Measurements from ENCODE around the gene CCDC102A. TPM values are rescaled to one million over a fixed set of nuclear protein-coding genes. Genes with fewer than 3 reads are reported as not detected.

The CCDC102A gene
- total and polyA plus RNA-seq, 2 of the 13 experiments (the other 11 are each of a cell fraction or from before 2014, with no cell fraction given): 2.1 to 2.8 TPM

DNA sequence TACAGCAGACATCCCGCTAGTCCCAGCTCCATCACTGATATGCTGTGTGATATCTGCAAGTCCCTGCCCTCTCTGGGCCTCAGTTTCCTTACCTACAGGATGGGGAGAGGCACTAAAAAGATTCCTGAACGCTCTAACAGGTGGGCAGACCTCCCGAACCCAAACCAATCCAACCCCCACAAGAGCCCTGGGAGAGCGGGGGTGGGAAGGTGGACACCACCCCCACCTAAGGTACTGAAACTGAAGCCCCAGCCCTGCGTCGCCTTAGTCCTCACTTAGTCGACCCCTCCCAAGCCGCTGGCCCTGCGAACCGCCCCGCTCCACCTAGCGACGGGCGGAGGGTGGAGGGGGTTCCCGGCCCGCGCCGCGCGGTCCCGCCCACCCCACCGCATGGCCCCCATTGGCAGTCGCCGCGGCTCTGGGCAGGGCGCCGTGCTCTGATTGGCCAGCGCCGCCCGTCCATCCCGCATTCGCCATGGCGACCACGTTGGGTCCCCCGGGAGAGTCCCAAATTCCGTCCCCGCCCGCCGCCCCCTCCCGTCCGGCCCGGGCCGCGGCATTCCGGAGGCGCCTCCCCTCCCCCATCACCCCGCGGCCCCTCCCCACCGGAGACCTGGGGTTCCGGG is 578 bp downstream of the CCDC102A start (continued):
- TF ChIP-seq, protein P1, sequence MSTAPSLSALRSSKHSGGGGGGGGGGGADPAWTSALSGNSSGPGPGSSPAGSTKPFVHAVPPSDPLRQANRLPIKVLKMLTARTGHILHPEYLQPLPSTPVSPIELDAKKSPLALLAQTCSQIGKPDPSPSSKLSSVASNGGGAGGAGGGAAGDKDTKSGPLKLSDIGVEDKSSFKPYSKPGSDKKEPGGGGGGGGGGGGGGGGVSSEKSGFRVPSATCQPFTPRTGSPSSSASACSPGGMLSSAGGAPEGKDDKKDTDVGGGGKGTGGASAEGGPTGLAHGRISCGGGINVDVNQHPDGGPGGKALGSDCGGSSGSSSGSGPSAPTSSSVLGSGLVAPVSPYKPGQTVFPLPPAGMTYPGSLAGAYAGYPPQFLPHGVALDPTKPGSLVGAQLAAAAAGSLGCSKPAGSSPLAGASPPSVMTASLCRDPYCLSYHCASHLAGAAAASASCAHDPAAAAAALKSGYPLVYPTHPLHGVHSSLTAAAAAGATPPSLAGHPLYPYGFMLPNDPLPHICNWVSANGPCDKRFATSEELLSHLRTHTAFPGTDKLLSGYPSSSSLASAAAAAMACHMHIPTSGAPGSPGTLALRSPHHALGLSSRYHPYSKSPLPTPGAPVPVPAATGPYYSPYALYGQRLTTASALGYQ (CRISPR knock-in tag; IDR thresholded peaks at IDR 0.05): no peak

- in situ Hi-C loops (cut with HindIII; ENCODE audit: extremely low pct_ligation_motif_present, low pct_unique_long_range_greater_than_20kb) (no loop called here), intact Hi-C loops (cut with micrococcal nuclease; ENCODE audit: unreplicated experiment) (no loop called here)
- no peak overlapping the region for H3K27ac ChIP-seq (ENCODE audit: extremely low read length, insufficient read depth, low read length)
- ATAC-seq (0 out of 3 replicates have a peak, but pooled peaks have one; percentile 1), DNase-seq (ENCODE audit: low spot score) (no peak), FAIRE-seq (no peak)
- H3K4me3 ChIP-seq (replicated peaks in 1 of 3; ENCODE audit: insufficient read depth in 1 of 3, low read depth in 2 of 3, low read length in 3 of 3): peak overlapping the region in 2 of 3 experiments; percentile 69 to 82; a peak in 4 of 6 replicates
- H3K36me3 ChIP-seq (replicated peaks in 1 of 2; ENCODE audit: control insufficient read depth in 1 of 2, insufficient read depth in 2 of 2, low read length in 2 of 2): no peaks in the 10 kb centered on the region
- H4K20me1 ChIP-seq (ENCODE audit: insufficient read depth, low read length): no peaks in the 10 kb centered on the region
- ChIA-PET CTCF (ENCODE audit: low intra/inter-chr PET ratio, low total read pairs) (no interaction called here), POLR2A (interaction anchor here (0.8 to 0.9 kb wide), 3 partner anchors 63 to 163 kb away, joined by 3 read pairs; partner anchors contain the start of genes CIAPIN1, COQ9 and CX3CL1)
- peaks cover 1 to 34% of the 10 kb centered on the region in 2 experiments for H3K27me3 ChIP-seq (ENCODE audit: control insufficient read depth in 1 of 2, insufficient read depth in 2 of 2, low read length in 2 of 2)
- TF ChIP-seq NFIB (CRISPR knock-in tag; IDR thresholded peaks at IDR 0.05; ENCODE audit: borderline replicate concordance) (no peak), GABPB1 (CRISPR knock-in tag; IDR thresholded peaks at IDR 0.05) (0 out of 2 replicates have a peak, but pooled peaks have one; percentile 19), ZBTB33 (CRISPR knock-in tag; IDR thresholded peaks at IDR 0.05) (peak; percentile 95), ZNF430 (CRISPR knock-in tag; IDR thresholded peaks at IDR 0.05) (0 out of 2 replicates have a peak, but pooled peaks have one; percentile 37), SMARCC2 (IDR thresholded peaks at IDR 0.05) (no peak), NRL (CRISPR knock-in tag; IDR thresholded peaks at IDR 0.05; ENCODE audit: borderline replicate concordance) (peak; percentile 50; the same call in 1 of the 2 replicates), RXRA (CRISPR knock-in tag; IDR thresholded peaks at IDR 0.05) (0 out of 2 replicates have a peak, but pooled peaks have one; percentile 4)
- H2AFZ ChIP-seq (ENCODE audit: low read length): no peak overlapping the region
- no TSS peak for BruUV-seq (replicated peaks)
- no peak overlapping the region for H3K9ac ChIP-seq (ENCODE audit: insufficient read depth, low read depth, low read length)
- WGBS (ENCODE audit: low lambda C conversion rate): 13% methylated on average over 3 of the region's 13 CpGs
- H3K79me2 ChIP-seq (ENCODE audit: insufficient read depth, low read length): no peaks in the 10 kb centered on the region
- H3K4me2 ChIP-seq (ENCODE audit: low read depth, low read length): peak overlapping the region; percentile 99
- peaks cover 69% of the 10 kb centered on the region for H3K4me1 ChIP-seq (ENCODE audit: insufficient read depth, low read length)
- H3K9me3 ChIP-seq (ENCODE audit: low read length): no peaks in the 10 kb centered on the region
Measured at GRCh38 chr16:57534881-57535658, 1.3 kb downstream of the CCDC102A start.

All from HepG2 (cell line).